ENCODE results near the gene SSTR1.

GRCh38 chr14:38205119-38205813 lies 2.4 kb upstream of the SSTR1 start:
- no peak for TF ChIP-seq CTCF (conservative IDR thresholded peaks at IDR 0.05; ENCODE audit: low read length)
- no peak for TF ChIP-seq EZH2phosphoT487 (IDR thresholded peaks at IDR 0.05; ENCODE audit: borderline replicate concordance, low read depth, low read length)

Data from OCI-LY7 (cell line).